Measurements from ENCODE around the gene GPR160.
"Not testable (repeated sequence)": the region's sequence is repeated elsewhere in the genome, so short reads cannot be mapped to it uniquely, and the experiment has no call there.

GPR160 gene

DNA sequence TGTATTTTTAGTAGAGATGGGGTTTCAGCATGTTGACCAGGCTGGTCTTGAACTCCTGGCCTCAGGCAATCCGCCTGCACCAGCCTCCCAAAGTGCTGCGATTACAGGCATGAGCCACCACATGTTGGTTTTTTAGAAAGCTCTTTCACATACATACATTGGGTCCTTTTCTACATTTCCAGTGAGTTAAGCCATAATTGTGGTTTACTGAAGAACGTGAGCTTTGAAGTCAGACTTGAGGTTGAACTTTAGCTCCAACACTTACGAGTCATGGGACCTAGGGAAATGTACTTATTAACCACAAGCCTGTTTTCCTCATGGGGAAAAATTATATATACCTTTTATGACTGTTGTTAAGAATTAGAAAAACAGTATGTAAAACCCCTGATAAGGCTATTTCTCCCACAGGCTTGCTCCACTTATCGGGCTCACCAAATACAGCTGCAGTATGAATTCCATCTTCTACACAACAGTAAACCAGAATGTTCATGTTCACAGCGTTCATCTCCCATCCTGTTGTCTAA, 39.0 kb downstream of the GPR160 start:
- DNase-seq = no peak

DNA sequence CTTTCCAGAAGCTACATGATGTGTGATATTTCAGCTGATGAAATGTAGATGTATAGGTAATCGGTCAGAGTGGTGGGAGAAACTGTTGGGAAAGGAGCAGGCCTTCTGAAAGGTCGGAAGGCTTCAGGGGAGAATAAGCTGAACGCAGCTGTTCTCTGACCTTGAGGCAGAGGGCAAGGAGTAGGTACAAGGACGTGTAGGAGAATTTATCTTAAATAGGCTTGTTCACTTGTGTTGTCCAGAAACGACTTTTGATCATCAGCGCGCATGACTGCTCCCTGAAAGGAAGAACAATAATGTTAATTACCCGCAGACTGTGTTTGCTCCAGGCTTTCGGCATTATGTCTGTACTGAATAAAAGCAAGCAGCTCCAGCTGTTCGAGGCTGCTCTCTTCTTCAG, 39.6 kb downstream of the GPR160 start:
- no peak for DNase-seq

DNA sequence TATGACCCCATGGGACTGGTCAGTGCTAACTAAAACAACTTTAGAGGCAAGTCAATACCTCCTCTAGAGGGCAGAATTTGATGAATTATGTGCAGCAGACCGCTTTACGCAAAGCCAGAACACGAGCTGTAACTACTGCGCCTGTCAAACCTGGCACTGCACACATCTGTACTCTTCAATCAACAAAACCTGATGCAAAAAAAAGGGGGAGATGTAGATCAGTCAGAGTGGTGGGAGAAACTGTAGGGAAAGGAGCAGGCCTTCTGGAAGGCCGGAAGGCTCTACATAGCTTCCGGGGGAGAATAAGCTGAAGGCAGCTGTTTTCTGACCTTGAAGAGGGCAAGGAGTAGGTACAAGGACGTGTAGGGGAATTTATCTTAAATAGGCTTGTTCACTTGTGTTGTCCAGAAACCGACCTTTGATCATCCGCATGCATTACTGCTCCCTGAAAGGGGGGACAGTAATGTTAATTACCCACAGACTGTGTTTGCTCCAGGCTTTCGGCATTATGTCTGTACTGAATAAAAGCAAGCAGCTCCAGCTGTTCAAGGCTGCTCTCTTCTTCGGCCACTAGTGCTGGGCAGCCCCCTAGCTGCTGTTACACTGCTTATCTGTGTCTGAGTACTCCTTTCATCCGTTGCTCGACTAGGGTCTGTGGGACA, 41.0 kb downstream of the GPR160 start:
- DNase-seq = no peak

DNA sequence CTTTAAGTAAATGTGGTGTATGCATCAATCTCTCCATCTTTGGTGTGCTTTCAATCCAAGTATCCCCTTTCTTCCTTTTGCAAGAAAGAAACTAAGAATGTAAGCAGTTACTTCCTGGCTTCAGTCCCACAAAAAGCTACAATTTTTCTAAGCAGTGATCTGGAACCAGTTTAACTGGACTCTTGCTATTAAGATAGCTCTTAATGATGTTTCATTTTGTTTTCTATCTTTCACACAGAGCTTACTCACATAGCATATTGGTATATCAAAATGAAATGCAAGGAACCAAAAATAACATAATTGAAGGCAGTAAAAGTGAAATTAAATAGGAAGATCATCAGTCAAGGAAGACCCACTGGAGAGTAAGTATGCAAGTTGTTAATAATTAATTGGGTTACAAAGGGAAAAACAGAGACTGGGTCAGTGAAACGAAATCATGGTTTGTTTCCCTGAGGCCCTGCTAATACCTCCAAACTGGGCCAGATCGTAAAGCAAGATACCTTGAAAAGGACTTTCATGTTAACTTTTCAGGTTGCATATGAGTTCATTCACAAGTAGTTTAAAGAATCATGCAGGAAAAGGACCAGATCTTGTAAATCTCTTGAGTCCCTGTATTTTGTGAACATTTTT, 41.9 kb downstream of the GPR160 start:
- DNase-seq = no peak

DNA sequence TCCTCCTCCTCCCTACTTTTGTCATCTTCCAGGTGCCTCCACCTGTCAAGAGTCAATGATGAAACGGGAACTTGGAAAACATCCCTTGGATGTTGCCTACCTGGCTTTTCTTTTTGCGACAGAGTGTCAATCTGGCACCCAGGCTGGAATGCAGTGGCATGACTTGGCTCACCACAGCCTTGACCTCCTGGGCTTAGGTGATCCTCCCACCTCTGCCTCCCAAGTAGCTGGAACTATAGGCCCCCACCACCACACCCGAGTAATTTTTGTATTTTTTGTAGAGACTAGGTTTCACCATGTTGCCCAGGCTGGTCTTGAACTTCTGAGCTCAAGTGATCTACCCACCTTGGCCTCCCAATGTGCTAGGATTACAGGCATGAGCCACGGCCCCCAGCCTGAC, 42.8 kb downstream of the GPR160 start:
- no peak for DNase-seq

DNA sequence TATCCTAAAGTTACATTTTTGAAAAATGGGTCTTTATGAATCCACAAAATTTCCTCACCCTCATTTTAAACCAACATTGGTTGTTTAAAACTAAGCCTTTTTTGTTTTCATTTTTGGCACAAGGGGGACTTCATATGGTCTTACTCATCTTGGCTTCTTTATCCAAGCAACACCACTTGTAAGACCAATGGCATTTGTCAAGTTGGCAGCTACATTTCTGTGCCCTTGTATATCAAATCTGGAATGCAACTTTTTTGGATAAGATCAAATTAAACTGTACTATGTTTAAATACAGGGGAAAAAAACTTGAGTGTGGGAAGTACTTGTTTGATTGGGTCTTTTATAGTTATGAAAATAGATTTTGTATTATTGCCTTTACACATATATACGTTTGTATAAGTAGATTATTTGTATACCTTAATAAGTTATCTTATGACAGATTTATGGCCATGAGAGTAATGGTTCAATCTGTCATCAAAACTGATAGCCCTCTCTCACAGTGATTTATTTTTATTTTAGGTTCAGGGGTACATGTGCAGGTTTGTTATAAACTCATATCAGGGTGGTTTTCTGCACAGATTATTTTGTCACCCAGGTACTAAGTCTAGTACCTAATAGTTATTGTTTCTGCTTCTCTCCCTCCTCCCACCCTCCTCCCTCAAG, 43.4 kb downstream of the GPR160 start:
- no peak for DNase-seq

DNA sequence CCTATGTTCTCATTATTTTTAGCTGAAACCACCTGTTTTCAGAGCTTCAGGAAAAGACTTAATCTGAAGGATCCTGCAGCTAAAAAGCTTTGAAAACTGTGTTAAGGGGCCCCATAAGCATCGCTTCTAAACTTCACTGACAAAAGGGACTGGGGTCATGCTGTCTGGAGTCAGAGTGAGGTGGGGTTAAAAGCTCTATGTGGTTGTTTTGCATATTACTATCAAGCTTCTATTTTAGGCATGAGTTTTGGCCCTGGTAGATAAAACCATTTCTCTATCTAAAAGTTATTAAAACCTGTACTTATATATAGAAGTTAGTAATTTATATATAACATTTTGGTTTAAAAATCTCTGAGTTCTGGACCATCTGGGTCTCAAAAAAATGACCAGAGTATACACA, 45.5 kb downstream of the GPR160 start:
- DNase-seq = no peak

DNA sequence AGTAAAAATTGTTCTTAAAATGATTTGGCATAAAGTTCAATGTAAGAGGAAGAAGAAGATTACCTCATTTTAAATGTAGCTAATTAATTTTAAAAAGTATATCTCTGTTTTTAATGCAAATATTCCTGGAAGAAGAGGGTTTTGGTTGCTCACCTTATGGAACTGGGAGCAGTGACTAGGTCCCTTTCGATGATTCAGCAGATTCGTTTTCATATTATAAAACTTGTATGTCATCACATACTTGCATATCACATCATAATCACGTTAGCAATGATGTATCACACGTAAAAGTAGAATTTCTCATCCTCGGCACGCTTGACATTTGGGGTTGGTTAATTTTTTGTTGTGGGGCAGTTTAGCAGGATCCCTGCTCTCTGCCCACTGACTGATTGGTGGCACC, 47.6 kb downstream of the GPR160 start:
- no peak for DNase-seq

DNA sequence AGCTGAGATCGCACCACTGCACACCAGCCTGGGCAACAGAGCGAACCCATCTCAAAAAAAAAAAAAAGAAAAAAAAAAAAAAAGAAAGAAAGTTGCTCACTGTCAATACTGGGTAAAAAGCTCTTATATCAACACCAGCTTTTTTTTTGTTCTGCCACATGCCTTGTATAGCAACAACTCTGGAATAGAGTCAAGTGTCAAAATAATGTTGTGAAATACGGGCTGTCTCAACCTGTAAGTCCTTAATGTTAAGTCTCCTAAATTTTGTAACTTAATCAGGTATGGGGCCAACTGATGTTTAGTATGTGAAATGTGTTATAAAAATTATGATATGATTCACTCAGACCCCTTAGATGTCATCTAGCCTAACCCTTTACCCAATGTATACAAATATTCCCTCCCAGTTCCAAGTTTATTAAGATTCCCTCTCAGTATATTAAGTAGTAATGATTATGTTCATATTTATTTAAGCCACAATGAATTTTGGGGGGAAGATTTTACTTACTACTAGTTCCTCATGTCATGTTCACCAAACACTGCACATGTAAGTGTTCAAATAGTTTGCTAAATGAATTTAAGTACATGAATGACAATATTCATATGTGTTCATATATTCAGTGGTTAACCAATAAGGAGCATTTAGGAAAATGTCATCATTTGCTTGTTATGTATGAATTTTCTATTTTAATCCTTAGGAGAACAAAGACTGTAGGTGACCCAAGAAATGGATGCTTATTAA, 52.2 kb downstream of the GPR160 start:
- DNase-seq = no peak

DNA sequence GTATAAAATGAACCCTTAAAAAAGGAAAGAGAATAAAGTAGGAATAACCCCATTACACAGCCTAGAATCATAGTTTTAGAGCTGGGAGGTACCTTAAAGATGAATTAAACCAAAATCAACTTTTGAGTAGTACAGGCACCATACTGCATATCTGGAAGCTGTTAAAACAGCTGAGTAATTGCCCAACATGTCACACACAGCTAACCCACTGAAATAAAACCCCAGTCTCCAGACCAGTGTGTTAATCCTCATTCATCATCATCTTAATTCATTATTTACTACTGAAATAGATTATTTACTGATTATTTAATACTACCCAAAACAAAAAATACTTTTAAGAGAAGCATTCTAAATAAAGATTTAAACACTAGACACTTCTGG, 52.8 kb downstream of the GPR160 start:
- no peak for DNase-seq

DNA sequence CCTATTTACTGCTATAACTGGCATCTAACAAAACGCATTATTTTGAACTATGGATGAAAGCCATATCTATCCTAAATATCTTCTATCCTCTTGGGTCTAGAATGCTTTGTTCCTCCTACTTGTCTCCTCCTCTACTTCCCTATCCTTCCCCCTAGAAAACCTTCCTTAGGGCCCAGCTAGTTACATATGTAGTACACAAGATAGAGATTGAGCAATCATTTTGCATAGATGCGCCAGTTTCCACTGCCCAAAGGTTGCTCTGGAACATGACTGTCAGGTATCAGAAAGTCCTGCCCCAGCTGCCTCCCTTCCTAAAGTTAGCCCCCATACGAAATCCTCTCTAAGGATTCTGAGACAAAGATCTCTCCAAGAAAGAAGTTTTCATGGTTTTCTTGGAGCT, 55.1 kb downstream of the GPR160 start:
- no peak for DNase-seq

DNA sequence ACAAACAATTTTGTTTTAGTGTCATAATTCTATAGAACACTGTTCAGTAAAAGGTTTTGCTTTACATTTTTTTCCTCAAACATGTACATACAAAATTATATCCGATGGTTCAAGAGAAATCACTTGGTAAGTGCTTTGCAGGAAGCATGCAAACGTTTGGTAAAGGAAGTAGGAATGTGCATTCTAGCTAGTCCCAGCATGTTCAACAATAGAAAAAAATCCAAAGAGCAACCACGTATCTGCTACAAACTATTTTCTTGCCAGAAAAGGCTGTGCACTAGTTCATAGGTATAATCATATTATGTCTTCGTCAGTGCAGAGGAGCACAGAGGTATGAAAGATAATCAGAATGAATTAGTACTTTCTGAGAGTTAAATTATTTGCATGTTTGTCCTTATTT, 58.0 kb downstream of the GPR160 start:
- DNase-seq = no peak

DNA sequence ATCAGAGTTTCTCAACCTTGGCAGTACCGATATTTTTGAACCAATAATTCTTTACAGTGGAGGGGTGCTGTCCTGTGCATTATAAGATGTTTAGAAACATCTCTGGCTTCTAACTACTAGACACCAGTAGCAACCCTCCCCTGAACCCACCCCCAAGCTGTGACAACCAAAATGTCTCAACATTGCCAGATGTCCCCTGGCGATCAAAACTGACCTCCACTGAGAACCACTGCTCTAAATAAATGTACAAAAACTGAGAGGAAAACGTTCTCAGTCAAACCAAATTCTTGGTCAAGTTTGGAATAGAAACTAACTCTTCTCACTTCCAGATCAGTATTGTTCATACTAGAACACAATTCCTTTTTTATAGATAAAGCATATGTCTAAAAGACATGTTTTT, 58.5 kb downstream of the GPR160 start:
- no peak for DNase-seq

DNA sequence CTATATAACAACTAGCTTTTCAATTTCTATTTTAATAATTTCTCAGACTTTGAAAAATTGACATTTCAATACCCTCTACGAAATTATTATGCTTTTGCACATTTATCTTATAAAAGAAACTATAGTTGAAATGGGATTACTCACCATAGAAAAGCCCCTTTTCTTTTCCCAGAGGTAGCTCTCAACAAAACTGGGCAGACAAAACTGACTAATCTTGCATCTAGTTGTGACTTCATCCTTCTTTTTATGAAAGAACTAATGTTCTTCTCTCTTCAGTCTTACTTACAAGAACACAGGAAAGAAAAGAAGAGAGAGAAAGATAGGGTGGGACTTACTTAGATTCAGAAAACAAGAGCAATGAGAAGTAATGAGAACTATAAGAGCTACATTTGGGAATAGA, 61.0 kb downstream of the GPR160 start:
- no peak for DNase-seq

DNA sequence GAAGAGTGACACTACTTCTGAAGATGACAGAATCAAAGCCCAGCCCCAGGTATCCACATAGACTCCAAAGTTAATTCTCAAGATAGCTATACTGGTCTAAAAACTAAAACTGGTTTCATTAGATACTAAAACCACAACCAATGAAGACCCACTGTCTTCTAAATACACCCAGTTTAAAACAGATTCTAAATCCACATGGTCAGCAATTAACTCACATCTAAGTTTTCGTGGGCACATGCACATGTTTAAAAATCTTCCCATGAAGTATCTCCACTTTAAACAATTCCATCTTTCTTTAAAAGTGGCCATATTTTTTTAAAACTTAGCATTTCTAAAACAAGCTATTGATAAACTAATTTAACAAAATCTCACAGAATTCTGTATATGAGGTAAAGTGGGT, 63.1 kb downstream of the GPR160 start:
- no peak for DNase-seq

DNA sequence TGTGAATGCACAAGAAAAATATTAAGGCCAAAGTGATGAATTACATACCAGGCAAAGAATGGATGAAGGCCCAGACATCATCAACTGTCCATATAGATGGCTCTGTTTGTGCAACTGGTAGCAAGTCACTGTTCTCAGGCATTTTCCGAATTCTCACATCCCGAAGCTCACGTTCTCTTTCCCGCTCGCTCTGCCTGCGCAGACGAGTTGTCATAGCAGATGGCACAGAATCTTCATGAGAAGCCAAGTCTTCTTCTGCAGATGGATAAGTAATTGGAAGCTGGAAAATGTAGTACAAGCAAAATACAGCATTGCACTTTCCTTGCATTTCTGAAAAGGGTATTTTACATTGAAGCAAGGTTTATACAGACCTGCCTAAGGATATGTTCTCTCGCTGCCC, 64.6 kb downstream of the GPR160 start:
- DNase-seq = no peak

DNA sequence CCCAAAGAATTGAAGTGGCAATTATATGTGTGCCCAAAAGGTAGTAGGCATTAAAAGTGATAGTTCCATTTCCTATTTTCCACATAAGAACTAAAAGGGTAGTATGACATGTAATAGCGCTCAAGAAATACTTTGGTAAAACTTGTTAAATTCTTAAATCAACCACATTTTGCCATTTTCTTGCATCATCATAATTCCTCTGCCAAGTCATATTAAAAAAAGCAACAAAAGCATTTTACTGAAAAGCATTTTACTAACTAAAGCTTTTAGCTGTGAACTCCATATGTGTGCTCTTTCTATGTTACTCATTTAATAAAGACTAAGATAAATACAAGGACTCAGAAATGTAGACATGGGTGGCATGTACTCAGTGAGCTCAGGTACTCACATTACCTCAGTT, 70.1 kb downstream of the GPR160 start:
- no peak for DNase-seq

DNA sequence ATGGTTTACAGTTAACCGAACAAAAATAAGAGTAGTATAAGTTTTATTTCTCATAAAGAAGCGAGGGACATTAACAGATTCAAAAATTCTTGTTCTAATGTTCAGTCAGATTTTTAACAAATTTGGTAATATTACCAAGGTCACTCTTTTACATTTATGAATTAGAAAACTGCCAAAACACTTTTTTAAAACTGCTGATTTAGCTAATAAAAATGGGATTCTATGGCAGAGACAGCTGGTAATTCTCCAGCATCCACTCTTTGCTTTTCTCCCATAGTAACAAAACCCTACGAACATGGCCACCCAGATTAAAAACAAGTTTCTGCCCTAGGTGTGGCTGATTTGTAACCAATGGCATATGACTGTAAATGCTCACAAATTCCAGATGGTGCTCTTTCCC, 71.2 kb downstream of the GPR160 start:
- no peak for DNase-seq

DNA sequence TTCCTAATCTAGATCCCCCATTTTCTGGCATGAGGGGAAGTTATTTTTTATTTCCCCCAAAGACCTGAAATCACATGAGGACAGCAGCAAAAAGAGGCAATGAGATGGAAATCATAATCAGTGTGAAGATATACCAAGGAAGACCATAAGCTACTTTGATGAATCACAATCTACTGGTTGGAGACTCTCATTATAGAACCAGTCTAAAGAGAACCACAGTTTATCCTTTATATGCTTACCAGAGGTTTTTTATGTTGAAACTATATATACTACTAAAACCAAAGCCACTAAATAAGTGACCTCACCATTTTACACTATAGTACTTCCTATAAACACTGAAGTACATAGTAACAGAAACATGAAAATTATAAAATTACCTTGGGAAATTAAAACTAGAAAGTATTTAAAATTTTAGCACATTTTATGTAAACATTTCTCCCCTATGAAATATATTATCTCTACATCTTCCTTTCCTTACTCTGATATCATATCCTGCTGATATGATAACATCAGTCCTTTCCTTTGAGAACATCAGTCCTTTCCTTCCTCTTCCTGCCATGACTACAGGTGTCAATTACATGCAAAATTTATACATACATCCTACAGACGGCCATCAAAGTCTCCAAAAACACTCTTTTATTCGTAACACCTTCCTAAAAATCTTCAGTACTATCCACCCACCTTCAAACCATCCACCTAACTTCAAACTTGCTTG, 71.9 kb downstream of the GPR160 start:
- DNase-seq = no peak

DNA sequence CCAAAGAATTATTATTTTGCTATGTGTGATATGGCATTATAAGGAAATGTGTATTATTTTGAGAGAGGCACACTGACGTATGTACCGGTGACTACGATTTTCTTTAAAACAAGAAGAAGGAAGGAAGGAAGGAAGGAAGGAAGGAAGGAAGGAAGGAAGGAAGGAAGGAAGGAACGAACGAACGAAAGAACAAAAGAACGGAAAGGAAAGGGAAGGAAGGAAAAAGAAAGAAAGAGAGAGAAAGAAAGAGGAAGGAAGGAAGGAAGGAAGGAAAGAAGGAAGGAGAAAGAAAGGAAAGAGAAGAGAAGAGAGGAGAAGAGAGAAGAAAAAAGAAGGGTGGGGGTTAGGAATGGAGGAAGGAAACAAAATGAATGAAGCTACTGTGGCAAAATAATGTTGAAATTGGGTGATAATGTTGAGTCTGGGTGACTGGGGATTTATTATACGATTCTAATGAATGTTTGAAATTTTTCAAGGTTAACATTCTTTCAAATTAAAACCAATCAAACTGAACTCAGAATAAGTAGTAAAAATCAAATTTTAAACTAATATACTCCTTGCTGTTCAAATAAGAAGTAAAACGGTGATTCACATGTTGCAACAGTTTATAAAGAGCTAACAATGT, 73.5 kb downstream of the GPR160 start:
- no peak for DNase-seq

DNA sequence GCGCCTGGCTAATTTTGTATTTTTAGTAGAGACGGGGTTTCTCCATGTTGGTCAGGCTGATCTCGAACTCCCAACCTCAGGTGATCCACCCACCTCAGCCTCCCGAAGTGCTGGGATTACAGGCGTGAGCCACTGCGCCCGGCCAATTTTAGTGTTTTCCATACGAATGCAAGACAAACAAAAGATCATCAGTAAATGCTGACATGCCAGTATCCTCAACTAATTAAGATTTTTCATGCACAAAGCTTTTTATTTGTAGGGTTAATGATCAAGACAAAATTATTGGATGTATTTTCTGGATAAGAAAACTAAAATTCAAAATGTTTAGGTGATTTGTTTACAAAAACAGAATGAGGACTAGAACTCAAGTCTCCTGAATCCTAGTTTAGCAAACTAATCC, 76.4 kb downstream of the GPR160 start:
- not testable (repeated sequence) for DNase-seq

DNA sequence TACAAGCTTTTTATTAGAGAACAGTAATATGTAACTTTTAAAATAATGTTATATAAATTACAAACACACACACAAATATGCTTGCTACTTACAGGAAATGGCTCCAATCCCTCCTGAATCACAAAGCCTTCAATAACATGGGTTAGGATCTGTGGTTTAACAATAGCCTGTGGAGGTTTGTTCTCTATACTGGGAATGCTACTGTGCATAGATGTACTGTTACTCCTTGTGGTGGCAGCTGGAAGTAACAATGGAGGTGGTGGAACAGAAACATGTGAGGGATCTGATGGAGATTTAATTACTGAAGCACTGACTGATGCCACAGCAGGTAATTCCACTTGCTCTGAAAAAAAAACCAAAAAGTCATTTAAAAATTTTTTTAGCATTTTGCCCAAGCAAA, 79.3 kb downstream of the GPR160 start:
- DNase-seq = no peak

Data from activated CD4-positive, alpha-beta T cell treated with anti-CD3 and anti-CD28 coated beads, Interleukin-2, amount 50 U/mL, for 1 hour (primary cell).